ENCODE results near the gene SLC8A3.

DNA sequence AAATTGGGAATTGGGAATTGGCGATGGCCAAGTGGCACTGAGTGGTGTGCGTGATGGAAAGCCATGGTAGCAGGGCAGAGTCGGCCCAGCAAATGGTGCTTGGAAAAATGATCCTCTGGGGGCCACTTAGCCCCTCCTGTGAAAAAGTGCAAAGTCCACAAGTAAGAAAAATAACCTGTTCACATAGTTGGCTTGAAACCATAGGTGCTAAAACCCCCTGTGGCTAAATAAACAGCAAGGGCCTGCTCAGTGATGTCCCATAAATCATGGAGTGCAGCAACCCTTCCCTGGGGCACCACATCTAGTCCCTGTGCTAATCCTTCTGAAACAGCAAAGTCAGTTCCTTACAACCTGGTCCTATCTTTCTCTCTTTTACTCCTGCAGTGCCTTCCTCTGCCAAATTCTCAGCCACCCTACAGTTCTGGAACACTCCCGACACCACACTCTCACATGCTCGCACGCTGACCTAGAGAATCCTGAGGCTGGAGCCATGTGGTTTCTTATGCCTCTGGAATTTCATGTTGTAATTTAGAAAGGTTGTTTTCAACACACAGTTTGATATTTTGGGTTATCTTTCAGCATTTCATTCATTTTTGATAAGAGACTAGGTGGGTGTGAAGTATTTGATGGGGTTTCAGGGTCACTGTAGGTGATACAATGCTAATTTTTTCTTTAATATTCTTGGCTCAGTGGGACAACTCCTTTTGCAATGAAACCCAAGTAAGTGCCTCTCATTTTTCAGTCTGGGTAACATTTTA, 186.0 kb downstream of the SLC8A3 start:
- no peak for TF ChIP-seq CTCF (IDR thresholded peaks at IDR 0.05)
- TF ChIP-seq POLR2A (IDR thresholded peaks at IDR 0.05), result no peak
